K562 (cell line): Measurements from ENCODE around the gene STK36. TPM values are rescaled to one million over a fixed set of nuclear protein-coding genes. Genes with fewer than 3 reads are reported as not detected.

Experiments
- ATAC-seq: fragments of 200-7000 bp; cut with Tn5 transposase; 3 replicates; pipeline ENCODE4 v1.9.1; 2020; ENCODE audit warnings: moderate library complexity
- BruUV-seq: library from RNA; stranded (reverse); fragments of 400-500 nt; replicated peaks from 2 replicates; lab custom pipeline; 2021; lab: Mats Ljungman, UMichigan
- CTCF ChIA-PET: fragments of 300-600 bp; formaldehyde crosslinking; extraction: SDS; loops from one replicate; lab custom pipeline; 2021; ENCODE audit warnings: low intra/inter-chr PET ratio; lab: Yijun Ruan, JAX
- POLR2A ChIA-PET: fragments of 300-600, 350-650 bp; sonication (Branson Sonifier 250); formaldehyde crosslinking; extraction: SDS; loops from one replicate; lab custom pipeline; 2021; ENCODE audit warnings: antibody characterized with exemption, inconsistent platforms; lab: Yijun Ruan, JAX
- DNase-seq, 4 experiments: peaks; one replicate each; pipeline versions ENCODE4 v3.0.0 to v3.0.0-alpha.2; 2011 to 2018; ENCODE audit warnings: low spot score in 3 of 4, mixed read lengths in 3 of 4; ENCODE audit errors: extremely low read depth in 1 of 4
- FAIRE-seq: peaks from 2 replicates; lab custom pipeline; 2011; peaks lifted over from hg19 to GRCh38; lab: Jason Lieb, UNC
- H2AFZ ChIP-seq: 2 replicates; pipeline ENCODE4 v1.6.0; 2011; ENCODE audit warnings: low read depth, low read length, control low read depth, inconsistent platforms
- H3K27ac ChIP-seq: fragments of 200-600 bp; 3 replicates; pipeline ENCODE4 v1.8.0; 2011; ENCODE audit warnings: low read depth, mild to moderate bottlenecking, control low read depth, inconsistent platforms, low read length, moderate library complexity, mixed read lengths; ENCODE audit errors: extremely low read depth
- H3K27me3 ChIP-seq, 2 experiments: fragments of 300-600 bp in 1 of 2; 2 replicates in 1 of 2; 3 replicates in 1 of 2; pipeline versions ENCODE4 v1.6.0 to v1.8.0; 2011; ENCODE audit warnings: inconsistent platforms in 2 of 2, low read length in 2 of 2, mild to moderate bottlenecking in 1 of 2, mixed read lengths in 1 of 2, moderate library complexity in 1 of 2; ENCODE audit not compliant: control insufficient read depth in 2 of 2, insufficient read depth in 2 of 2
- H3K36me3 ChIP-seq: fragments of 300-600 bp; 3 replicates; pipeline ENCODE4 v1.8.0; 2011; ENCODE audit warnings: mild to moderate bottlenecking, low read length, inconsistent platforms; ENCODE audit not compliant: control insufficient read depth, insufficient read depth
- H3K4me1 ChIP-seq, 2 experiments: fragments of 200-600 bp in 1 of 2; replicated peaks in 1 of 2; 2 replicates in 1 of 2; 3 replicates in 1 of 2; pipeline versions ENCODE4 v1.5.1 to v1.8.0; 2011; ENCODE audit warnings: inconsistent platforms in 2 of 2, low read length in 2 of 2, mild to moderate bottlenecking in 1 of 2, mixed read lengths in 1 of 2, moderate library complexity in 1 of 2; ENCODE audit not compliant: control insufficient read depth in 2 of 2, insufficient read depth in 2 of 2
- H3K4me2 ChIP-seq: 2 replicates; pipeline ENCODE4 v1.6.1; 2011; ENCODE audit warnings: low read length, control low read depth, inconsistent platforms, mixed read lengths; ENCODE audit not compliant: insufficient read depth
- H3K4me3 ChIP-seq: fragments of 200-600 bp; sonication (generic), shearing (Covaris generic); 2 replicates; pipeline ENCODE4 v1.5.1; 2016; ENCODE audit warnings: control low read depth, inconsistent platforms
- H3K79me2 ChIP-seq: fragments of 200-600 bp; 3 replicates; pipeline ENCODE4 v1.8.0; 2011; ENCODE audit warnings: low read length, inconsistent platforms; ENCODE audit not compliant: control insufficient read depth, insufficient read depth
- H3K9ac ChIP-seq, 2 experiments: 2 replicates each; pipeline versions ENCODE4 v1.6.0 to v1.6.1; 2011; ENCODE audit warnings: low read depth in 2 of 2, low read length in 2 of 2, control low read depth in 1 of 2, inconsistent platforms in 1 of 2, mild to moderate bottlenecking in 1 of 2, mixed read lengths in 1 of 2; ENCODE audit not compliant: insufficient read depth in 1 of 2
- H3K9me1 ChIP-seq: one replicate; pipeline ENCODE4 v1.6.0; 2011; ENCODE audit warnings: inconsistent platforms, mild to moderate bottlenecking, low read length, moderate library complexity; ENCODE audit not compliant: control insufficient read depth, insufficient read depth
- H3K9me3 ChIP-seq: replicated peaks from 2 replicates; pipeline ENCODE4 v1.5.1; 2011; ENCODE audit warnings: low read depth, low read length, inconsistent platforms; ENCODE audit not compliant: control insufficient read depth, insufficient read depth
- H4K20me1 ChIP-seq: replicated peaks from 2 replicates; pipeline ENCODE4 v1.6.1; 2011; ENCODE audit warnings: low read length, inconsistent platforms, mixed read lengths; ENCODE audit not compliant: control insufficient read depth, insufficient read depth
- HES1 ChIP-seq: fragments of 450-650 bp; IDR thresholded peaks from 2 replicates; pipeline ENCODE4 v1.6.1; 2016; ENCODE audit warnings: low read depth, mild to moderate bottlenecking, moderate library complexity
- HMG20A ChIP-seq: fragments of 450-650 bp; formaldehyde crosslinking; conservative IDR thresholded peaks from 2 replicates; pipeline ENCODE4 v1.4.0; 2020; ENCODE audit warnings: mild to moderate bottlenecking, mixed read lengths
- MIER1 ChIP-seq: fragments of 450-650 bp; IDR thresholded peaks from 2 replicates; pipeline ENCODE4 v1.6.1; 2016; ENCODE audit warnings: antibody characterized with exemption, mild to moderate bottlenecking, low read depth
- NEUROD1 ChIP-seq: fragments of 150-350 bp; IDR thresholded peaks from 2 replicates; pipeline ENCODE4 v1.6.1; 2014; ENCODE audit warnings: borderline replicate concordance, low read length, low read depth; ENCODE audit not compliant: partially characterized antibody
- PTBP1 ChIP-seq: fragments of 200-400 bp; formaldehyde crosslinking; IDR thresholded peaks from 2 replicates; pipeline ENCODE4 v1.6.1; 2017; ENCODE audit warnings: low read depth, low read length
- PURB ChIP-seq: sonication (generic); formaldehyde crosslinking; IDR thresholded peaks from 2 replicates; pipeline ENCODE4 v1.9.0; 2021; ENCODE audit warnings: low read depth, mild to moderate bottlenecking, missing genetic modification reagents
- RFX7 ChIP-seq: fragments of 250-450 bp; sonication (Bioruptor Pico); IDR thresholded peaks from 2 replicates; pipeline ENCODE4 v1.5.1; 2021; ENCODE audit warnings: mild to moderate bottlenecking
- RUNX1 ChIP-seq: sonication (generic); IDR thresholded peaks from 2 replicates; pipeline ENCODE4 v1.6.1; 2016; ENCODE audit warnings: antibody characterized with exemption, low read depth
- ZBTB49 ChIP-seq: sonication (generic); formaldehyde crosslinking; IDR thresholded peaks from 2 replicates; pipeline ENCODE4 v1.8.0; 2022; ENCODE audit warnings: missing genetic modification reagents, mild to moderate bottlenecking, borderline replicate concordance
- ZNF561 ChIP-seq: fragments of 450-650 bp; formaldehyde crosslinking; conservative IDR thresholded peaks from 2 replicates; pipeline ENCODE4 v1.4.0; 2020; ENCODE audit warnings: mild to moderate bottlenecking, moderate library complexity
- ZSCAN29 ChIP-seq: fragments of 450-650 bp; IDR thresholded peaks from 2 replicates; pipeline ENCODE4 v1.6.1; 2017
- WGBS: fragments of 100-300 bp; shearing (Covaris generic); methylation state at CpG from one replicate; pipeline ENCODE4 v1.1.6; 2016; ENCODE audit warnings: low coverage, mixed read lengths; ENCODE audit not compliant: insufficient coverage; ENCODE audit errors: missing lambda C conversion rate; 5-methylcytosine and 5-hydroxymethylcytosine counted together
- in situ Hi-C: fragments of 300-500 bp; cut with MboI; formaldehyde crosslinking; loops from 4 replicates; pipeline ENCODE4 v1.15.0; 2018; ENCODE audit warnings: inconsistent platforms, mixed read lengths
- intact Hi-C: fragments of 100-400 bp; cut with micrococcal nuclease; formaldehyde crosslinking; loops from 2 replicates; pipeline ENCODE4 v1.14.2; 2022
- polyA plus RNA-seq, 8 experiments: library from polyadenylated mRNA; depleted of rRNA in 4 of 8; stranded (reverse) in 5 of 8; unstranded in 3 of 8; fragments of >200 nt; fragmentation: Nextera tagmentation in 2 of 8; fragmentation: Illumina TruSeq in 1 of 8; extraction: Ambion mirVana in 2 of 8; extraction: Trizol in 1 of 8; gene quantifications; 2 replicates each; pipeline versions ENCODE4 v1.2.1 to v1.2.3, GENCODE V29; 2011 to 2014; ENCODE audit warnings: inconsistent platforms in 1 of 8, missing spikeins in 1 of 8
- total RNA-seq, 7 experiments: library from RNA; depleted of rRNA in 6 of 7; stranded (reverse); fragments of >200 nt in 6 of 7; fragmentation: Illumina TruSeq in 2 of 7; extraction: Trizol in 2 of 7; gene quantifications; 2 replicates each; pipeline versions ENCODE4 v1.2.1 to v1.2.3, GENCODE V29; 2011 to 2021; ENCODE audit warnings: low replicate concordance in 1 of 7
- TF ChIP-seq, protein P1 (sequence below), 2 experiments: IDR thresholded peaks; 2 replicates each; pipeline ENCODE4 v1.6.1; 2011; ENCODE audit warnings: borderline replicate concordance in 1 of 2, control low read depth in 1 of 2, low read depth in 1 of 2, low read length in 1 of 2, mild to moderate bottlenecking in 1 of 2, mixed read lengths in 1 of 2, moderate library complexity in 1 of 2; ENCODE audit not compliant: insufficient read depth in 1 of 2, insufficient read length in 1 of 2, poor library complexity in 1 of 2, severe bottlenecking in 1 of 2; ENCODE audit errors: extremely low read depth in 1 of 2

Gene STK36
- total and polyA plus RNA-seq, 9 of the 15 experiments (the other 6 are each of a cell fraction or from before 2014, with no cell fraction given) = 3.5 to 12.4 (median 6.7) TPM

DNA sequence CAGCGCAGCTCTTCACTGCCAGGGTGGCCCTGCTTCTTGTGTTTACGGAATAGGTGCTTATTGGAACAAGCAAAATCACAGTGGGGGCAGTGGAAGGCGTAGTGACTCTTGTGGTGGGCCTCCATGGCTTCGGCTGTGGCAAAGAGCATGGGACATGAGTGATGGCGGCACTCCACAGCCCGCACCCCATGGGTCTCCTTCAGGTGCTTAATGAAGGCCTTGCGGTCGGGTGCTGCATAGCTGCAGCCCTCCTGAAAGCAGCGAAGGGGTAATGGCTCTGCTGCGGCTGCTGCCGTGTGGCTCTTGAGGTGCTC, 23.1 kb upstream of the STK36 start:
- Histone ChIP-seq H3K27me3 (no peaks in the 10 kb centered on the region), H3K4me2 (no peak overlapping the region), H3K79me2 (0 out of 3 replicates have a peak, but pooled peaks cover 4% of the 10 kb centered on the region), H3K27ac (no peak overlapping the region), H3K9ac (peak overlapping the region in 1 of 2 experiments; percentile 69; a peak in 1 of 4 replicates), H3K9me1 (no peaks in the 10 kb centered on the region), H3K9me3 (no peaks in the 10 kb centered on the region), H3K36me3 (peaks cover 86% of the 10 kb centered on the region), H3K4me3 (no peak overlapping the region), H3K4me1 (no peaks in the 10 kb centered on the region), H4K20me1 (no peaks in the 10 kb centered on the region), H2AFZ (no peak overlapping the region)
- POLR2A ChIA-PET = interaction anchor here (0.7 kb wide), 1 partner anchor 20 kb away, joined by 3 read pairs; no protein-coding TSS in a partner anchor
- 82% methylated on average over 10 of the region's 11 CpGs for WGBS
- intact Hi-C loops (loop anchor here (10.0 kb wide), 2 partner anchors 244 to 374 kb away; partner anchors contain the start of genes AAMP and PNKD), in situ Hi-C loops (no loop called here)
- ATAC-seq = peak; percentile 51
- BruUV-seq = no TSS peak
- CTCF ChIA-PET = interaction anchor here (0.9 kb wide), 1 partner anchor 375 kb away, joined by 5 read pairs; no protein-coding TSS in a partner anchor
- no peak for FAIRE-seq
- no peak for DNase-seq
- TF ChIP-seq PURB (CRISPR knock-in tag) = no peak
- TF ChIP-seq RUNX1 = no peak
- TF ChIP-seq PTBP1 = no peak
- TF ChIP-seq HES1 = no peak
- TF ChIP-seq ZSCAN29 = no peak
- no peak for TF ChIP-seq MIER1
- TF ChIP-seq ZNF561 = no peak
- TF ChIP-seq, protein P1, sequence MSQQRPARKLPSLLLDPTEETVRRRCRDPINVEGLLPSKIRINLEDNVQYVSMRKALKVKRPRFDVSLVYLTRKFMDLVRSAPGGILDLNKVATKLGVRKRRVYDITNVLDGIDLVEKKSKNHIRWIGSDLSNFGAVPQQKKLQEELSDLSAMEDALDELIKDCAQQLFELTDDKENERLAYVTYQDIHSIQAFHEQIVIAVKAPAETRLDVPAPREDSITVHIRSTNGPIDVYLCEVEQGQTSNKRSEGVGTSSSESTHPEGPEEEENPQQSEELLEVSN (IDR thresholded peaks at IDR 0.05; ENCODE audit: borderline replicate concordance in 1 of 2, extremely low read depth in 1 of 2, insufficient read depth in 1 of 2, insufficient read length in 1 of 2, low read depth in 1 of 2, low read length in 1 of 2, poor library complexity in 1 of 2, severe bottlenecking in 1 of 2) = no peak
- no peak for TF ChIP-seq NEUROD1
- no peak for TF ChIP-seq ZBTB49 (CRISPR knock-in tag)
- TF ChIP-seq HMG20A (CRISPR knock-in tag) = no peak
- TF ChIP-seq RFX7 (CRISPR knock-in tag) = no peak
